ENCODE results near the gene CTNNA2. TPM values are rescaled to one million over a fixed set of nuclear protein-coding genes. Genes with fewer than 3 reads are reported as not detected.

CTNNA2 gene
- polyA plus RNA-seq, 1 of the 3 experiments (the other 2 are of a cell fraction), result 0.30 TPM

- TF ChIP-seq SMC3 (IDR thresholded peaks at IDR 0.05; ENCODE audit: low read depth, low read length), result no peak
- no peak for TF ChIP-seq POLR2AphosphoS5 (IDR thresholded peaks at IDR 0.05; ENCODE audit: low read depth, low read length)
- TF ChIP-seq ELF1 (IDR thresholded peaks at IDR 0.05), result no peak
- no peak for TF ChIP-seq FOXJ3 (CRISPR knock-in tag; IDR thresholded peaks at IDR 0.05)
- no peak for TF ChIP-seq USF1 (IDR thresholded peaks at IDR 0.05; ENCODE audit: borderline replicate concordance, low read depth)
- no peak for TF ChIP-seq GATA2 (CRISPR knock-in tag; IDR thresholded peaks at IDR 0.05)
- TF ChIP-seq RCOR1 (IDR thresholded peaks at IDR 0.05; ENCODE audit: low read length), result no peak
- TF ChIP-seq MEF2A (IDR thresholded peaks at IDR 0.05; ENCODE audit: borderline replicate concordance, low read depth), result no peak
- no peak for TF ChIP-seq MXI1 (IDR thresholded peaks at IDR 0.05; ENCODE audit: low read depth, low read length)
- TF ChIP-seq TCF12 (IDR thresholded peaks at IDR 0.05), result no peak
- no peak for TF ChIP-seq EP300 (IDR thresholded peaks at IDR 0.05; ENCODE audit: borderline replicate concordance in 1 of 2, low read depth in 1 of 2, low read length in 1 of 2)
- no peak for TF ChIP-seq RAD21 (IDR thresholded peaks at IDR 0.05; ENCODE audit: low read length)
- no peak for TF ChIP-seq TAF1 (IDR thresholded peaks at IDR 0.05; ENCODE audit: borderline replicate concordance, low read depth, low read length)
- TF ChIP-seq MAX (IDR thresholded peaks at IDR 0.05; ENCODE audit: low read depth), result no peak
- TF ChIP-seq RXRA (IDR thresholded peaks at IDR 0.05; ENCODE audit: borderline replicate concordance, low read depth), result no peak
- no peak for TF ChIP-seq NRF1 (IDR thresholded peaks at IDR 0.05; ENCODE audit: low read depth, low read length)
- H3K9me3 ChIP-seq, result no peaks in the 10 kb centered on the region
- no peaks in the 10 kb centered on the region for H3K27me3 ChIP-seq (ENCODE audit: insufficient read depth)
- POLR2A ChIA-PET, result no interaction called here
- DNase-seq, result no peak
- H3K79me2 ChIP-seq (ENCODE audit: insufficient read depth), result no peaks in the 10 kb centered on the region
- no peak overlapping the region for H3K9ac ChIP-seq
- no peak overlapping the region for H3K4me2 ChIP-seq
- H3K4me1 ChIP-seq (ENCODE audit: control insufficient read depth in 1 of 2, insufficient read depth in 2 of 2, low read depth in 1 of 2, low read length in 1 of 2), result peaks cover 0 to 2% of the 10 kb centered on the region in 2 experiments; a peak in 1 of 4 replicates
- H3F3A ChIP-seq (replicated peaks; ENCODE audit: insufficient read depth), result no peaks in the 10 kb centered on the region
- CTCF ChIA-PET, result interaction anchor here (0.7 kb wide), 1 partner anchor 66 kb away, joined by 3 read pairs; no protein-coding TSS in a partner anchor
- no peaks in the 10 kb centered on the region for H3K36me3 ChIP-seq (replicated peaks in 1 of 2; ENCODE audit: control insufficient read depth in 1 of 2, insufficient read depth in 2 of 2, low read length in 1 of 2)
- no peak overlapping the region for H2AFZ ChIP-seq (ENCODE audit: low read depth)
- H3K4me3 ChIP-seq (ENCODE audit: low read depth in 2 of 2, low read length in 1 of 2), result no peak overlapping the region
- no peaks in the 10 kb centered on the region for H4K20me1 ChIP-seq (ENCODE audit: insufficient read depth)
- no peak overlapping the region for H3K27ac ChIP-seq (ENCODE audit: low read depth in 2 of 2, low read length in 1 of 2)
- no peaks in the 10 kb centered on the region for H3K9me2 ChIP-seq
These were observed 640.9 kb downstream of the CTNNA2 start for GRCh38 chr2:80153768-80154167.

GRCh38 chr2:80154231-80154915 is 641.5 kb downstream of the CTNNA2 start:
- no peak overlapping the region for H2AFZ ChIP-seq (ENCODE audit: low read depth)
- no peak overlapping the region for H3K27ac ChIP-seq (ENCODE audit: low read depth in 2 of 2, low read length in 1 of 2)
- H3K9ac ChIP-seq, result no peak overlapping the region
- no peak overlapping the region for H3K4me2 ChIP-seq
- no peaks in the 10 kb centered on the region for H3K79me2 ChIP-seq (ENCODE audit: insufficient read depth)
- no peak for DNase-seq
- H3K9me3 ChIP-seq, result no peaks in the 10 kb centered on the region
- H3K36me3 ChIP-seq (replicated peaks in 1 of 2; ENCODE audit: control insufficient read depth in 1 of 2, insufficient read depth in 2 of 2, low read length in 1 of 2), result no peaks in the 10 kb centered on the region
- no peak overlapping the region for H3K4me3 ChIP-seq (ENCODE audit: low read depth in 2 of 2, low read length in 1 of 2)
- 54% methylated on average over 7 of the region's 7 CpGs for WGBS (ENCODE audit: low lambda C conversion rate)
- H3K27me3 ChIP-seq (ENCODE audit: insufficient read depth), result no peaks in the 10 kb centered on the region
- no peak for TF ChIP-seq IRF3 (IDR thresholded peaks at IDR 0.05; ENCODE audit: low read depth, low read length)
- ChIA-PET CTCF (interaction anchor here (0.7 to 0.9 kb wide), 2 partner anchors 8 to 67 kb away, joined by 3 read pairs; no protein-coding TSS in a partner anchor), POLR2A (no interaction called here)
- no peaks in the 10 kb centered on the region for H3F3A ChIP-seq (replicated peaks; ENCODE audit: insufficient read depth)
- peaks cover 0 to 2% of the 10 kb centered on the region in 2 experiments; a peak in 1 of 4 replicates for H3K4me1 ChIP-seq (ENCODE audit: control insufficient read depth in 1 of 2, insufficient read depth in 2 of 2, low read depth in 1 of 2, low read length in 1 of 2)
- H4K20me1 ChIP-seq (ENCODE audit: insufficient read depth), result no peaks in the 10 kb centered on the region
- no peaks in the 10 kb centered on the region for H3K9me2 ChIP-seq

Measured in SK-N-SH (cell line).